ENCODE data around the gene TRPM3. TPM values are rescaled to one million over a fixed set of nuclear protein-coding genes. Genes with fewer than 3 reads are reported as not detected.

The TRPM3 gene
- total and polyA plus RNA-seq, 9 of the 15 experiments (the other 6 are each of a cell fraction or from before 2014, with no cell fraction given): 0.04 TPM; not detected in 8

- peaks cover 0 to 5% of the 10 kb centered on the region in 2 experiments; a peak in 1 of 5 replicates for H3K27me3 ChIP-seq (ENCODE audit: control insufficient read depth in 2 of 2, insufficient read depth in 2 of 2, low read length in 2 of 2)
- no peaks in the 10 kb centered on the region; a peak in 1 of 5 replicates for H3K4me1 ChIP-seq (replicated peaks in 1 of 2; ENCODE audit: control insufficient read depth in 2 of 2, insufficient read depth in 2 of 2, low read length in 2 of 2)
- ATAC-seq (no peak), DNase-seq (ENCODE audit: extremely low read depth in 1 of 4, low spot score in 3 of 4) (no peak), FAIRE-seq (no peak)
- no peak overlapping the region for H3K4me3 ChIP-seq
- no peaks in the 10 kb centered on the region for H4K20me1 ChIP-seq (replicated peaks; ENCODE audit: control insufficient read depth, insufficient read depth, low read length)
- no TSS peak for BruUV-seq (replicated peaks)
- H3K9me1 ChIP-seq (ENCODE audit: control insufficient read depth, insufficient read depth, low read length): no peaks in the 10 kb centered on the region
- TF ChIP-seq MYC (IDR thresholded peaks at IDR 0.05; ENCODE audit: low read depth, low read length): no peak
- TF ChIP-seq MYC (CRISPR knock-in tag; IDR thresholded peaks at IDR 0.05; ENCODE audit: borderline replicate concordance, low read depth): no peak
- TF ChIP-seq SRF (CRISPR knock-in tag; IDR thresholded peaks at IDR 0.05): no peak
- no peak for TF ChIP-seq RUNX1 (IDR thresholded peaks at IDR 0.05; ENCODE audit: low read depth)
- 7% methylated on average over 3 of the region's 3 CpGs for WGBS (ENCODE audit: insufficient coverage, low coverage, missing lambda C conversion rate)
- no peak overlapping the region for H3K4me2 ChIP-seq (ENCODE audit: insufficient read depth, low read length)
- in situ Hi-C loops (cut with MboI) (no loop called here), intact Hi-C loops (cut with micrococcal nuclease) (no loop called here)
- H3K36me3 ChIP-seq (ENCODE audit: control insufficient read depth, insufficient read depth, low read length): no peaks in the 10 kb centered on the region
- no peaks in the 10 kb centered on the region for H3K79me2 ChIP-seq (ENCODE audit: control insufficient read depth, insufficient read depth, low read length)
- no peak overlapping the region for H3K27ac ChIP-seq (ENCODE audit: extremely low read depth, low read depth, low read length)
- ChIA-PET CTCF (ENCODE audit: low intra/inter-chr PET ratio) (no interaction called here), POLR2A (no interaction called here)
- no peak overlapping the region for H3K9ac ChIP-seq (ENCODE audit: insufficient read depth in 1 of 2, low read depth in 2 of 2, low read length in 2 of 2)
- no peaks in the 10 kb centered on the region for H3K9me3 ChIP-seq (replicated peaks; ENCODE audit: control insufficient read depth, insufficient read depth, low read depth, low read length)
- H2AFZ ChIP-seq (ENCODE audit: low read depth, low read length): no peak overlapping the region
Observed at GRCh38 chr9:70561786-70562395, 559.5 kb downstream of the TRPM3 start.

- peaks cover 0 to 3% of the 10 kb centered on the region in 2 experiments; a peak in 1 of 5 replicates for H3K27me3 ChIP-seq (ENCODE audit: control insufficient read depth in 2 of 2, insufficient read depth in 2 of 2, low read length in 2 of 2)
- H3K36me3 ChIP-seq (ENCODE audit: control insufficient read depth, insufficient read depth, low read length): no peaks in the 10 kb centered on the region
- no peak for ATAC-seq
- FAIRE-seq: no peak
- no peaks in the 10 kb centered on the region for H4K20me1 ChIP-seq (replicated peaks; ENCODE audit: control insufficient read depth, insufficient read depth, low read length)
- no peaks in the 10 kb centered on the region for H3K79me2 ChIP-seq (ENCODE audit: control insufficient read depth, insufficient read depth, low read length)
- ChIA-PET CTCF (ENCODE audit: low intra/inter-chr PET ratio) (no interaction called here), POLR2A (interaction anchor here (0.6 to 1.5 kb wide), 2 partner anchors 10 to 141 kb away, joined by 3 read pairs; no protein-coding TSS in a partner anchor)
- no peak overlapping the region for H3K27ac ChIP-seq (ENCODE audit: extremely low read depth, low read depth, low read length)
- no peak overlapping the region for H3K9ac ChIP-seq (ENCODE audit: insufficient read depth in 1 of 2, low read depth in 2 of 2, low read length in 2 of 2)
- no peaks in the 10 kb centered on the region for H3K9me1 ChIP-seq (ENCODE audit: control insufficient read depth, insufficient read depth, low read length)
- H3K4me2 ChIP-seq (ENCODE audit: insufficient read depth, low read length): no peak overlapping the region
- BruUV-seq (replicated peaks): no TSS peak
- no peaks in the 10 kb centered on the region; a peak in 1 of 5 replicates for H3K4me1 ChIP-seq (replicated peaks in 1 of 2; ENCODE audit: control insufficient read depth in 2 of 2, insufficient read depth in 2 of 2, low read length in 2 of 2)
- intact Hi-C loops (cut with micrococcal nuclease): no loop called here
- H3K9me3 ChIP-seq (replicated peaks; ENCODE audit: control insufficient read depth, insufficient read depth, low read depth, low read length): no peaks in the 10 kb centered on the region
- H2AFZ ChIP-seq (ENCODE audit: low read depth, low read length): no peak overlapping the region
- in situ Hi-C loops (cut with MboI): no loop called here
- no peak for DNase-seq (ENCODE audit: extremely low read depth in 1 of 4, low spot score in 3 of 4)
- WGBS (ENCODE audit: insufficient coverage, low coverage, missing lambda C conversion rate): 3% methylated on average over 4 of the region's 4 CpGs
- no peak overlapping the region for H3K4me3 ChIP-seq
- no peak for TF ChIP-seq ZNF274 (IDR thresholded peaks at IDR 0.05; ENCODE audit: borderline replicate concordance, low read depth, low read length)
- TF ChIP-seq FIP1L1 (IDR thresholded peaks at IDR 0.05; ENCODE audit: low read depth, low read length, poor library complexity, severe bottlenecking): no peak
- TF ChIP-seq CEBPG (CRISPR knock-in tag; IDR thresholded peaks at IDR 0.05): no peak
- TF ChIP-seq CEBPG (tag; conservative IDR thresholded peaks at IDR 0.05 in 1 of 2, IDR thresholded peaks at IDR 0.05 in 1 of 2): no peak
- TF ChIP-seq RBM25 (IDR thresholded peaks at IDR 0.05; ENCODE audit: low read depth, low read length, severe bottlenecking): no peak
- TF ChIP-seq ZNF764 (CRISPR knock-in tag; IDR thresholded peaks at IDR 0.05; ENCODE audit: low read depth): no peak
- no peak for TF ChIP-seq MEF2D (tag; conservative IDR thresholded peaks at IDR 0.05; ENCODE audit: low read depth)
- no peak for TF ChIP-seq PRMT5 (CRISPR knock-in tag; IDR thresholded peaks at IDR 0.05)
- no peak for TF ChIP-seq EGR1 (conservative IDR thresholded peaks at IDR 0.05)
- no peak for TF ChIP-seq SIN3B (IDR thresholded peaks at IDR 0.05; ENCODE audit: low read depth)
- no peak for TF ChIP-seq WHSC1 (IDR thresholded peaks at IDR 0.05; ENCODE audit: low read length)
- TF ChIP-seq ZNF316 (IDR thresholded peaks at IDR 0.05): no peak
Observed at GRCh38 chr9:70561111-70561510, 560.3 kb downstream of the TRPM3 start.

Measured in K562 (cell line).